Measurements from ENCODE around the gene THNSL1.

The THNSL1 gene

GRCh38 chr10:24971374-24971773 lies 45.0 kb upstream of the THNSL1 start:
- no peak overlapping the region for H2AFZ ChIP-seq (ENCODE audit: low read depth, low read length)

GRCh38 chr10:24973163-24973562 lies 43.2 kb upstream of the THNSL1 start:
- no peak overlapping the region for H3K4me2 ChIP-seq (ENCODE audit: low read length)

More at GRCh38 chr10:24971374-24971773, 45.0 kb upstream of the THNSL1 start:
- Histone ChIP-seq H3K27me3 (ENCODE audit: low read depth, low read length) (no peaks in the 10 kb centered on the region), H3K4me2 (ENCODE audit: low read length) (no peak overlapping the region), H3K79me2 (ENCODE audit: low read length) (no peaks in the 10 kb centered on the region), H3K4me3 (ENCODE audit: low read length) (no peak overlapping the region), H3K9ac (ENCODE audit: low read length) (no peak overlapping the region), H3K9me3 (ENCODE audit: insufficient read depth, low read length) (no peaks in the 10 kb centered on the region), H3K36me3 (replicated peaks; ENCODE audit: low read depth, low read length) (no peaks in the 10 kb centered on the region), H3K27ac (ENCODE audit: low read length) (no peak overlapping the region), H3K4me1 (ENCODE audit: low read length) (no peaks in the 10 kb centered on the region), H4K20me1 (ENCODE audit: insufficient read depth, low read length) (no peaks in the 10 kb centered on the region)
- TF ChIP-seq EZH2phosphoT487 (IDR thresholded peaks at IDR 0.05; ENCODE audit: low read depth) = no peak
- TF ChIP-seq CTCF (IDR thresholded peaks at IDR 0.05; ENCODE audit: low read depth, low read length) = no peak

GRCh38 chr10:24974976-24975375 lies 41.4 kb upstream of the THNSL1 start:
- Histone ChIP-seq H3K9me3 (ENCODE audit: insufficient read depth, low read length) (no peaks in the 10 kb centered on the region), H4K20me1 (ENCODE audit: insufficient read depth, low read length) (no peaks in the 10 kb centered on the region), H3K9ac (ENCODE audit: low read length) (no peak overlapping the region), H3K4me3 (ENCODE audit: low read length) (no peak overlapping the region), H3K79me2 (ENCODE audit: low read length) (no peaks in the 10 kb centered on the region), H2AFZ (ENCODE audit: low read depth, low read length) (no peak overlapping the region), H3K27me3 (ENCODE audit: low read depth, low read length) (0 out of 2 replicates have a peak, but pooled peaks cover 2% of the 10 kb centered on the region), H3K36me3 (replicated peaks; ENCODE audit: low read depth, low read length) (no peaks in the 10 kb centered on the region), H3K4me1 (ENCODE audit: low read length) (no peaks in the 10 kb centered on the region), H3K27ac (ENCODE audit: low read length) (no peak overlapping the region), H3K4me2 (ENCODE audit: low read length) (no peak overlapping the region)
- TF ChIP-seq CTCF (IDR thresholded peaks at IDR 0.05; ENCODE audit: low read depth, low read length) (no peak), EZH2phosphoT487 (IDR thresholded peaks at IDR 0.05; ENCODE audit: low read depth) (no peak)

More at GRCh38 chr10:24973163-24973562, 43.2 kb upstream of the THNSL1 start:
- Histone ChIP-seq H3K27ac (ENCODE audit: low read length) (no peak overlapping the region), H3K36me3 (replicated peaks; ENCODE audit: low read depth, low read length) (no peaks in the 10 kb centered on the region), H4K20me1 (ENCODE audit: insufficient read depth, low read length) (no peaks in the 10 kb centered on the region), H3K27me3 (ENCODE audit: low read depth, low read length) (no peaks in the 10 kb centered on the region), H2AFZ (ENCODE audit: low read depth, low read length) (no peak overlapping the region), H3K4me3 (ENCODE audit: low read length) (no peak overlapping the region), H3K4me1 (ENCODE audit: low read length) (no peaks in the 10 kb centered on the region), H3K9me3 (ENCODE audit: insufficient read depth, low read length) (no peaks in the 10 kb centered on the region), H3K9ac (ENCODE audit: low read length) (no peak overlapping the region), H3K79me2 (ENCODE audit: low read length) (no peaks in the 10 kb centered on the region)
- TF ChIP-seq CTCF (IDR thresholded peaks at IDR 0.05; ENCODE audit: low read depth, low read length) (no peak), EZH2phosphoT487 (IDR thresholded peaks at IDR 0.05; ENCODE audit: low read depth) (no peak)

- Histone ChIP-seq H4K20me1 (ENCODE audit: insufficient read depth, low read length) (no peaks in the 10 kb centered on the region), H3K9me3 (ENCODE audit: insufficient read depth, low read length) (no peaks in the 10 kb centered on the region), H3K4me2 (ENCODE audit: low read length) (no peak overlapping the region), H3K27me3 (ENCODE audit: low read depth, low read length) (0 out of 2 replicates have a peak, but pooled peaks cover 2% of the 10 kb centered on the region), H3K4me1 (ENCODE audit: low read length) (peaks cover 7% of the 10 kb centered on the region), H3K36me3 (replicated peaks; ENCODE audit: low read depth, low read length) (no peaks in the 10 kb centered on the region), H3K27ac (ENCODE audit: low read length) (no peak overlapping the region), H3K4me3 (ENCODE audit: low read length) (no peak overlapping the region), H2AFZ (ENCODE audit: low read depth, low read length) (no peak overlapping the region), H3K9ac (ENCODE audit: low read length) (no peak overlapping the region), H3K79me2 (ENCODE audit: low read length) (no peaks in the 10 kb centered on the region)
- TF ChIP-seq CTCF (IDR thresholded peaks at IDR 0.05; ENCODE audit: low read depth, low read length) (no peak), EZH2phosphoT487 (IDR thresholded peaks at IDR 0.05; ENCODE audit: low read depth) (no peak)
Observed at GRCh38 chr10:24979685-24980084, 36.7 kb upstream of the THNSL1 start.

Data from OCI-LY3 (cell line).